CD4-positive, alpha-beta T cell treated with Interleukin-15 for 4 hours (primary cell): ENCODE results near the gene MACROD2.

ENCODE experiments used
- DNase-seq: peaks from one replicate; pipeline ENCODE4 v3.0.0-alpha.2; 2020; ENCODE audit warnings: low spot score

Gene MACROD2

GRCh38 chr20:15628851-15629353, 1633.6 kb downstream of the MACROD2 start:
- no peak for DNase-seq

- DNase-seq = no peak
Observed at GRCh38 chr20:15630360-15630759, 1635.0 kb downstream of the MACROD2 start.

- no peak for DNase-seq
Observed at GRCh38 chr20:15632680-15633079, 1637.4 kb downstream of the MACROD2 start.

GRCh38 chr20:15634102-15634501, 1638.8 kb downstream of the MACROD2 start:
- DNase-seq = no peak

- no peak for DNase-seq
Observed at GRCh38 chr20:15637546-15637945, 1642.2 kb downstream of the MACROD2 start.

GRCh38 chr20:15637950-15638754, 1642.8 kb downstream of the MACROD2 start:
- no peak for DNase-seq

- DNase-seq = no peak
Observed at GRCh38 chr20:15638816-15639215, 1643.5 kb downstream of the MACROD2 start.

- no peak for DNase-seq
Observed at GRCh38 chr20:15639839-15640238, 1644.5 kb downstream of the MACROD2 start.

GRCh38 chr20:15642109-15642508, 1646.8 kb downstream of the MACROD2 start:
- DNase-seq = no peak

GRCh38 chr20:15642676-15643075, 1647.4 kb downstream of the MACROD2 start:
- no peak for DNase-seq

- DNase-seq = no peak
Observed at GRCh38 chr20:15643713-15644112, 1648.4 kb downstream of the MACROD2 start.

- DNase-seq = no peak
Observed at GRCh38 chr20:15645816-15646215, 1650.5 kb downstream of the MACROD2 start.

- DNase-seq = no peak
Observed at GRCh38 chr20:15653396-15654207, 1658.3 kb downstream of the MACROD2 start.

- DNase-seq = no peak
Observed at GRCh38 chr20:15654208-15654649, 1658.9 kb downstream of the MACROD2 start.

GRCh38 chr20:15655295-15655874, 1660.1 kb downstream of the MACROD2 start:
- no peak for DNase-seq

- DNase-seq = no peak
Observed at GRCh38 chr20:15656124-15656523, 1660.8 kb downstream of the MACROD2 start.

GRCh38 chr20:15658295-15658694, 1663.0 kb downstream of the MACROD2 start:
- no peak for DNase-seq

- no peak for DNase-seq
Observed at GRCh38 chr20:15673206-15673605, 1677.9 kb downstream of the MACROD2 start.

GRCh38 chr20:15674253-15675060, 1679.1 kb downstream of the MACROD2 start:
- DNase-seq = no peak

- DNase-seq = no peak
Observed at GRCh38 chr20:15675061-15675514, 1679.8 kb downstream of the MACROD2 start.

- DNase-seq = no peak
Observed at GRCh38 chr20:15675813-15676484, 1680.6 kb downstream of the MACROD2 start.
